Heart left ventricle (tissue), 16 donors: ENCODE results near the gene ZFAND6. TPM values are rescaled to one million over a fixed set of nuclear protein-coding genes. Genes with fewer than 3 reads are reported as not detected.
"Not testable (repeated sequence)": the region's sequence is repeated elsewhere in the genome, so short reads cannot be mapped to it uniquely, and the experiment has no call there.

Experiments used
- ATAC-seq, 4 donors: fragments of 200-7000 bp; cut with Tn5 transposase; one replicate each; pipeline ENCODE4 v1.9.1; 2020 to 2022; ENCODE audit warnings: moderate library complexity in 4 of 4, mild to moderate bottlenecking in 3 of 4, moderate number of reproducible peaks in 1 of 4
- DNase-seq, 5 donors: peaks; one replicate each; pipeline ENCODE4 v3.0.0-alpha.2; 2020
- H3K27ac ChIP-seq, 12 donors: fragments of 200-600 bp; sonication (generic) in 4 of 12; one replicate each; pipeline versions ENCODE4 v1.5.0 to v1.8.0; 2016 to 2022; ENCODE audit warnings: mild to moderate bottlenecking in 2 of 12
- H3K27me3 ChIP-seq, 9 donors: fragments of 200-600 bp; sonication (generic) in 2 of 9; one replicate each; pipeline versions ENCODE4 v1.5.1 to v1.8.0; 2016 to 2022; ENCODE audit warnings: mild to moderate bottlenecking in 3 of 9
- H3K36me3 ChIP-seq, 9 donors: fragments of 200-600 bp; sonication (generic) in 2 of 9; one replicate each; pipeline versions ENCODE4 v1.5.0 to v1.8.0; 2018 to 2022; ENCODE audit warnings: mild to moderate bottlenecking in 2 of 9
- H3K4me1 ChIP-seq, 12 donors: fragments of 200-600 bp; sonication (generic) in 4 of 12; one replicate each; pipeline versions ENCODE4 v1.5.0 to v1.8.0; 2016 to 2022; ENCODE audit warnings: mild to moderate bottlenecking in 3 of 12
- H3K4me3 ChIP-seq, 12 donors: fragments of 200-600 bp; sonication (generic) in 4 of 12; one replicate each; pipeline versions ENCODE4 v1.5.0 to v1.8.0; 2017 to 2022; ENCODE audit warnings: mild to moderate bottlenecking in 9 of 12, moderate library complexity in 4 of 12
- H3K9me3 ChIP-seq, 12 donors: fragments of 200-600 bp; sonication (generic) in 4 of 12; one replicate each; pipeline versions ENCODE4 v1.5.0 to v1.8.0; 2016 to 2022; ENCODE audit warnings: mild to moderate bottlenecking in 1 of 12
- POLR2A ChIP-seq, 2 donors: fragments of 450-650 bp; IDR thresholded peaks; one replicate each; pipeline ENCODE4 v1.6.1; 2017; ENCODE audit warnings: antibody characterized with exemption in 2 of 2, mild to moderate bottlenecking in 2 of 2, moderate library complexity in 2 of 2
- WGBS, 4 donors: extraction: QIAGEN DNeasy Blood & Tissue Kit in 2 of 4; methylation state at CpG; one replicate each; pipeline versions ENCODE4 v1.1.5 to v1.1.7; 2013 to 2018; 5-methylcytosine and 5-hydroxymethylcytosine counted together
- intact Hi-C, 10 donors: fragments of 100-400 bp; cut with DNase I; formaldehyde crosslinking; loops; one replicate each; pipeline versions ENCODE4 v1.11.1 to v1.14.2; 2022
- polyA plus RNA-seq, 2 donors: library from polyadenylated mRNA; stranded (reverse); fragments of 200-250 nt; gene quantifications; one replicate each; pipeline ENCODE4 v1.2.3, GENCODE V29; 2013
- total RNA-seq, 9 donors: library from RNA; depleted of rRNA in 2 of 9; stranded (reverse); fragments of >200 nt in 2 of 9; fragmentation: NEBNext Ultra II Directional in 3 of 9; extraction: Animal tissue kit (Norgen Biotek cat#: 25700) in 3 of 9; gene quantifications; one replicate each; pipeline versions ENCODE4 v1.1.0 to v1.2.4, GENCODE V29; 2016 to 2023
- TF ChIP-seq, protein P1 (sequence below), 12 donors: fragments of 200-600 bp; sonication (generic) in 4 of 12; IDR thresholded peaks; one replicate each; pipeline versions ENCODE4 v1.5.0 to v1.8.0; 2018 to 2022; ENCODE audit warnings: antibody characterized with exemption in 12 of 12, mild to moderate bottlenecking in 5 of 12
- donor health status: ischemic (EF 13 %, LVEDD 7.1; RV severe dilation, severe dysfunction).
- donor health status: healthy with polysubstance abuse.
- donor health status: DM: no; HTN: yes; CAD: no.
- donor health status: DM: no; HTN: no; CAD: no.
- donor health status: ischemic (EF 25% LVEDD 6.9; RV normal size, moderate dysfunction).
- donor health status: ischemic (EF 25% LVEDD 5.7; RV mildly dilated, moderate dysfunction).
- donor health status: healthy.
- donor health status: DM: yes; HTN: yes; CAD: no.
- donor health status: ischemic (EF 35%, LVEDD 5.7; RV mildly dilated, moderate dysfunction).
- donor health status: nonischemic (EF 11% LVEDD 7.7; RV severe dilation, severe dysfunction).
- donor health status: DM: yes; HTN: yes; CAD: no.
- donor health status: PGD.
- donor health status: ischemic (EF 29% LVEDD 5.4; RV normal size, mild dysfunction).
- donor health status: nonischemic (EF 23%, LVEDD 6.1; RV moderate dilation, normal function).

Gene ZFAND6
- total and polyA plus RNA-seq, 11 donors: 43.4 to 105 (median 79.9) TPM

DNA sequence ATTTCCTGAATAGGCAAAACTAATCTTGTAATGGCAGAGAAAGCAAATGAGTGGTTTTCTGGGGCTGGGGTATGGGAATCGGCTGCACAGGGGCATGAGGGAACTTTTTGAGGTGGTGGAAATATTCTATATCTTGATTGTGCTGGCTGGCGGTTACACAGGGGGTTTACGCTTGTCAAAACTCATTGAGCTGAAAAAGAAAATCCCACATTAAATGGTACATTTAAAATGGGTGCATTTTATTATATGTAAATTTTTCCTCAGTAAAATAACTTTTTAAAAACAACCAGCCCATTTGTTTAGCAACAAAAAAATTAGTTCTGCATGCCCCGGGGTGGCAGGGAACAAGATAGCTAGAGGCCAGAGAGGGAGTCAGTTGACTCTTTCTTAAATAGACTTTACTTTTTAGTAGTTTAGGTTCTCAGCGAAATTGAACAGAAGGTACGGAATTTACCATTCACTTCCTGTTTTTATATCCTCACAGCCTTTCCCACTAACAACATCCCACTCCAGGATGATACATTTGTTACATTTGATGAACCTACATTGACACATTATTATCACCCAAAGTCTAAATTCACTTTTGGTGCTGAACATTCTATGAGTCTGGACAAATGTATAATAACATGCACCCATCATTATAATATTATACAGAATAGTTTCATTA is 47.3 kb upstream of the ZFAND6 start:
- intact Hi-C loops: loop anchor here in 1 of 10 donors (10.0 kb wide), 1 partner anchor 57 kb away; no protein-coding TSS in a partner anchor

DNA sequence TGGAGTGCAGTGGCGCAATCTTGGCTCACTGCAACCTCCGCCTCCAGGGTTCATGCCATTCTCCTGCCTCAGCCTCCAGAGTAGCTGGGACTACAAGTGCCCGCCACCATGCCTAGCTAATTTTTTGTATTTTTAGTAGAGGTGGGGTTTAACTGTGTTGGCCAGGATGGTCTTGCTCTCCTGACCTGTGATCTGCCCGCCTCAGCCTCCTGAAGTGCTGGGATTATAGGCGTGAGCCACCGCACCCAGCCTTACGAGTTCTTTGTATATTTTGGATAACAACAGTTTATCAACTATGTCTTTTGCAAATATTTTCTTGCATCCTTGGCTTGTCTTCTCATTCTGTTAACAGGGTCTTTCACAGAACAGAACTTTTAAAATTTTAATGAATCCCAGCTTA is 45.3 kb upstream of the ZFAND6 start:
- DNase-seq, ATAC-seq, H3K4me3 ChIP-seq, H3K36me3 ChIP-seq, H3K27me3 ChIP-seq, H3K4me1 ChIP-seq, H3K27ac ChIP-seq: not testable (repeated sequence)
- peaks cover 0 to 15% (median 0%) of the 10 kb centered on the region in 12 donors for H3K9me3 ChIP-seq
- intact Hi-C loops: loop anchor here in 1 of 10 donors (10.0 kb wide), 1 partner anchor 59 kb away; no protein-coding TSS in a partner anchor
- 96 to 98% (median 97%) methylated on average over 7 of the region's 7 CpGs for WGBS, 4 donors

More for the DNA sequence above, 47.3 kb upstream of the ZFAND6 start:
- peaks cover 0 to 15% (median 0%) of the 10 kb centered on the region in 12 donors for H3K9me3 ChIP-seq
- ATAC-seq (no peak), DNase-seq (no peak)
- no peaks in the 10 kb centered on the region for H3K36me3 ChIP-seq
- TF ChIP-seq, protein P1, sequence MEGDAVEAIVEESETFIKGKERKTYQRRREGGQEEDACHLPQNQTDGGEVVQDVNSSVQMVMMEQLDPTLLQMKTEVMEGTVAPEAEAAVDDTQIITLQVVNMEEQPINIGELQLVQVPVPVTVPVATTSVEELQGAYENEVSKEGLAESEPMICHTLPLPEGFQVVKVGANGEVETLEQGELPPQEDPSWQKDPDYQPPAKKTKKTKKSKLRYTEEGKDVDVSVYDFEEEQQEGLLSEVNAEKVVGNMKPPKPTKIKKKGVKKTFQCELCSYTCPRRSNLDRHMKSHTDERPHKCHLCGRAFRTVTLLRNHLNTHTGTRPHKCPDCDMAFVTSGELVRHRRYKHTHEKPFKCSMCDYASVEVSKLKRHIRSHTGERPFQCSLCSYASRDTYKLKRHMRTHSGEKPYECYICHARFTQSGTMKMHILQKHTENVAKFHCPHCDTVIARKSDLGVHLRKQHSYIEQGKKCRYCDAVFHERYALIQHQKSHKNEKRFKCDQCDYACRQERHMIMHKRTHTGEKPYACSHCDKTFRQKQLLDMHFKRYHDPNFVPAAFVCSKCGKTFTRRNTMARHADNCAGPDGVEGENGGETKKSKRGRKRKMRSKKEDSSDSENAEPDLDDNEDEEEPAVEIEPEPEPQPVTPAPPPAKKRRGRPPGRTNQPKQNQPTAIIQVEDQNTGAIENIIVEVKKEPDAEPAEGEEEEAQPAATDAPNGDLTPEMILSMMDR (IDR thresholded peaks at IDR 0.05): no peak
- TF ChIP-seq POLR2A (IDR thresholded peaks at IDR 0.05): no peak
- 74 to 85% (median 79%) methylated on average over 6 of the region's 6 CpGs for WGBS, 4 donors
- H3K4me3 ChIP-seq: no peak overlapping the region
- H3K27me3 ChIP-seq: no peaks in the 10 kb centered on the region
- H3K27ac ChIP-seq: no peak overlapping the region
- H3K4me1 ChIP-seq: no peaks in the 10 kb centered on the region

DNA sequence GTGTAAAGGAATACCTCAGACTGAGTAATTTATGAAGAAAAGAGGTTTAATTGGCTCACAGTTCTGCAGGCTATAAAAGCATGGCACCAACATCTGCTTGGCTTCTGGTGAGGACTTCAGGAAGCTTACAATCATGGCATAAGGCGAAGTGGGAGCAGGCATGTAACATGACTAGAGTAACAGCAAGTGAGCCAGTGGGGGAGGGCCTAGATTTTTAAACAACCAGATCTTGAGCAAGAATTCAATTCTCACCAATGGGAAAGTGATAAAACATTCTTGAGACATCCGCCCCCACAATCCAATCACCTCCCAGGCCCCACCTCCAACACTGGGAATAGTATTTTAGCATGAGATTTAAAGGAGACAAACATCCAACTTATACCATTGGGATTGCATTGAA is 44.3 kb upstream of the ZFAND6 start:
- ATAC-seq (no peak), DNase-seq (no peak)
- no peaks in the 10 kb centered on the region for H3K4me1 ChIP-seq
- H3K36me3 ChIP-seq: no peaks in the 10 kb centered on the region
- intact Hi-C loops: loop anchor here in 1 of 10 donors (10.0 kb wide), 1 partner anchor 60 kb away; no protein-coding TSS in a partner anchor
- H3K27ac ChIP-seq: no peak overlapping the region
- no peak overlapping the region for H3K4me3 ChIP-seq
- no peaks in the 10 kb centered on the region for H3K27me3 ChIP-seq
- TF ChIP-seq POLR2A (IDR thresholded peaks at IDR 0.05): no peak
- TF ChIP-seq, protein P1 (IDR thresholded peaks at IDR 0.05): no peak
- 83 to 90% (median 85%) methylated on average over 2 of the region's 2 CpGs for whole genome bisulfite sequencing, 4 donors
- H3K9me3 ChIP-seq: peaks cover 0 to 15% (median 0%) of the 10 kb centered on the region in 12 donors

DNA sequence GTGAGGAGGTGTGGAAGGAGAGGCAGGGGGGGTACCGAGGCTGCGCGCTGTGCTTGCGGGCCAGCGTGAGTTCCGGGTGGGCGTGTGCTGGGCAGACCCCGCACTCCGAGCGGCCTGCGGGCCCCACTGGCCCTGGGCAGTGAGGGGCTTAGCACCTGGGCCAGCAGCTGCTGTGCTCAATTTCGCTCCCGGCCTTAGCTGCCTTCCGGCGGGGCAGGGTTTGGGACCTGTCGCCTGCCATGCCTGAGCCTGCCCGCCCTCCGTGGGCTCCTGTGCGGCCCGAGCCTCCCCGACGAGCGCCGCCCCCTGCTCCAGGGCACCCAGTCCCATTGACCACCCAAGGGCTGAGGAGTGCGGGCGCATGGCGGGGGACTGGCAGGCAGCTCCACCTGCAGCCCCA is 43.0 kb upstream of the ZFAND6 start:
- not testable (repeated sequence) for H3K36me3 ChIP-seq, ATAC-seq, H3K4me1 ChIP-seq, H3K27me3 ChIP-seq, H3K27ac ChIP-seq, DNase-seq, H3K4me3 ChIP-seq
- H3K9me3 ChIP-seq: peaks cover 0 to 15% (median 0%) of the 10 kb centered on the region in 12 donors
- intact Hi-C loops: loop anchor here in 1 of 10 donors (10.0 kb wide), 1 partner anchor 62 kb away; no protein-coding TSS in a partner anchor
- 96 to 99% (median 97%) methylated on average over 13 to 27 of the region's 27 CpGs for WGBS, 4 donors

DNA sequence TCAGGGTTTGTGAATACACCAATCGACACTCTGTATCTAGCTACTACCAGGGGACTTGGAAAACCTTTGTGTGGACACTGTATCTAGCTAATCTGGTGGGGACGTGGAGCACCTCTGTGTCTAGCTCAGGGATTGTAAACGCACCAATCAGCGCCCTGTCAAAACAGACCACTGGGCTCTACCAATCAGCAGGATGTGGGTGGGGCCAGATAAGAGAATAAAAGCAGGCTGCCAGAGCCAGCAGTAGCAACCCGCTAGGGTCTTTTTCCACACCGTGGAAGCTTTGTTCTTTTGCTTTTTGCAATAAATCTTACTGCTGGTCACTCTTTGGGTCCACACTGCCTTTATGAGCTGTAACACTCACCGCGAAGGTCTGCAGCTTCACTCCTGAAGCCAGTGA is 42.3 kb upstream of the ZFAND6 start:
- not testable (repeated sequence) for H3K27me3 ChIP-seq, DNase-seq, H3K36me3 ChIP-seq, ATAC-seq, H3K4me1 ChIP-seq, H3K4me3 ChIP-seq, H3K27ac ChIP-seq
- 79 to 84% (median 81%) methylated on average over 7 to 8 of the region's 8 CpGs for WGBS, 4 donors
- H3K9me3 ChIP-seq: peaks cover 0 to 15% (median 0%) of the 10 kb centered on the region in 12 donors
- intact Hi-C loops: loop anchor here in 1 of 10 donors (10.0 kb wide), 1 partner anchor 62 kb away; no protein-coding TSS in a partner anchor
